Measurements from ENCODE around the gene SNX13. TPM values are rescaled to one million over a fixed set of nuclear protein-coding genes. Genes with fewer than 3 reads are reported as not detected.

The SNX13 gene
- total RNA-seq, 4 donors from 2014 or later, result 74.9 to 154 (median 107) TPM

GRCh38 chr7:17931069-17931468 is 9.2 kb downstream of the SNX13 start:
- no peaks in the 10 kb centered on the region for H3K9me3 ChIP-seq
- no peak overlapping the region for H3K4me3 ChIP-seq
- no peak for DNase-seq
- in situ Hi-C loops (cut with MboI; ENCODE audit: low sequenced_read_pairs in 4 of 4), result loop anchor here in 1 of 4 donors (25.0 kb wide), 1 partner anchor 619 kb away; no protein-coding TSS in a partner anchor
- peaks cover 45 to 56% of the 10 kb centered on the region in 2 donors for H3K4me1 ChIP-seq
- H3K27ac ChIP-seq, result no peak overlapping the region
- no peaks in the 10 kb centered on the region for H3K27me3 ChIP-seq
- H3K36me3 ChIP-seq, result no peaks in the 10 kb centered on the region
- intact Hi-C loops (cut with DNase I; ENCODE audit: low total_unique reads), result loop anchor here (10.0 kb wide), 1 partner anchor 156 kb away; no protein-coding TSS in a partner anchor
- TF ChIP-seq CTCF (IDR thresholded peaks at IDR 0.05 in 4 of 5, conservative IDR thresholded peaks at IDR 0.05 in 1 of 5) (no peak), POLR2A (IDR thresholded peaks at IDR 0.05) (no peak)
- ATAC-seq, result no peak

GRCh38 chr7:17930546-17930945 is 9.7 kb downstream of the SNX13 start:
- Histone ChIP-seq H3K27ac (no peak overlapping the region), H3K36me3 (no peaks in the 10 kb centered on the region), H3K9me3 (no peaks in the 10 kb centered on the region), H3K4me1 (peaks cover 45 to 53% of the 10 kb centered on the region in 2 donors), H3K27me3 (no peaks in the 10 kb centered on the region), H3K4me3 (no peak overlapping the region)
- no peak for DNase-seq
- in situ Hi-C loops (cut with MboI; ENCODE audit: low sequenced_read_pairs in 4 of 4), result loop anchor here in 1 of 4 donors (25.0 kb wide), 1 partner anchor 618 kb away; no protein-coding TSS in a partner anchor
- intact Hi-C loops (cut with DNase I; ENCODE audit: low total_unique reads), result loop anchor here (10.0 kb wide), 1 partner anchor 156 kb away; no protein-coding TSS in a partner anchor
- ATAC-seq, result no peak
- no peak for TF ChIP-seq CTCF (IDR thresholded peaks at IDR 0.05 in 4 of 5, conservative IDR thresholded peaks at IDR 0.05 in 1 of 5)
- no peak for TF ChIP-seq POLR2A (IDR thresholded peaks at IDR 0.05)

GRCh38 chr7:17929647-17930395 is 10.5 kb downstream of the SNX13 start:
- DNase-seq (no peak), ATAC-seq (no peak)
- Histone ChIP-seq H3K27me3 (no peaks in the 10 kb centered on the region), H3K36me3 (no peaks in the 10 kb centered on the region), H3K4me3 (no peak overlapping the region), H3K9me3 (no peaks in the 10 kb centered on the region), H3K27ac (no peak overlapping the region), H3K4me1 (peaks cover 43 to 48% of the 10 kb centered on the region in 2 donors)
- in situ Hi-C loops (cut with MboI; ENCODE audit: low sequenced_read_pairs in 4 of 4), result loop anchor here in 1 of 4 donors (25.0 kb wide), 1 partner anchor 618 kb away; no protein-coding TSS in a partner anchor
- no peak for TF ChIP-seq POLR2A (IDR thresholded peaks at IDR 0.05)
- no peak for TF ChIP-seq CTCF (IDR thresholded peaks at IDR 0.05 in 4 of 5, conservative IDR thresholded peaks at IDR 0.05 in 1 of 5)
- intact Hi-C loops (cut with DNase I; ENCODE audit: low total_unique reads), result loop anchor here (10.0 kb wide), 1 partner anchor 155 kb away; no protein-coding TSS in a partner anchor

GRCh38 chr7:17928055-17928454 is 12.2 kb downstream of the SNX13 start:
- ATAC-seq (no peak), DNase-seq (no peak)
- Histone ChIP-seq H3K4me3 (no peak overlapping the region), H3K4me1 (peaks cover 46 to 47% of the 10 kb centered on the region in 2 donors), H3K27ac (no peak overlapping the region), H3K36me3 (no peaks in the 10 kb centered on the region), H3K27me3 (no peaks in the 10 kb centered on the region), H3K9me3 (no peaks in the 10 kb centered on the region)
- in situ Hi-C loops (cut with MboI; ENCODE audit: low sequenced_read_pairs in 4 of 4), result loop anchor here in 1 of 4 donors (25.0 kb wide), 1 partner anchor 616 kb away; no protein-coding TSS in a partner anchor
- intact Hi-C loops (cut with DNase I; ENCODE audit: low total_unique reads), result no loop called here
- no peak for TF ChIP-seq POLR2A (IDR thresholded peaks at IDR 0.05)

- Histone ChIP-seq H3K36me3 (no peaks in the 10 kb centered on the region), H3K9me3 (no peaks in the 10 kb centered on the region), H3K27ac (no peak overlapping the region), H3K27me3 (no peaks in the 10 kb centered on the region), H3K4me1 (peaks cover 24 to 28% of the 10 kb centered on the region in 2 donors), H3K4me3 (no peak overlapping the region)
- DNase-seq (no peak), ATAC-seq (no peak)
- in situ Hi-C loops (cut with MboI; ENCODE audit: low sequenced_read_pairs in 4 of 4) (no loop called here), intact Hi-C loops (cut with DNase I; ENCODE audit: low total_unique reads) (no loop called here)
- TF ChIP-seq POLR2A (IDR thresholded peaks at IDR 0.05), result no peak
- no peak for TF ChIP-seq CTCF (IDR thresholded peaks at IDR 0.05 in 4 of 5, conservative IDR thresholded peaks at IDR 0.05 in 1 of 5)
Measured at GRCh38 chr7:17921857-17922416, 18.4 kb downstream of the SNX13 start.
